GM12878 (cell line): ENCODE data around the gene AOAH. TPM values are rescaled to one million over a fixed set of nuclear protein-coding genes. Genes with fewer than 3 reads are reported as not detected.

ENCODE experiments used
- ATF7 ChIP-seq: fragments of 450-650 bp; IDR thresholded peaks from 2 replicates; pipeline ENCODE4 v1.6.1; 2016; ENCODE audit warnings: low read depth, mild to moderate bottlenecking
- MXI1 ChIP-seq: fragments of 150-350 bp; IDR thresholded peaks from 2 replicates; pipeline ENCODE4 v1.6.1; 2011; ENCODE audit warnings: low read depth, mild to moderate bottlenecking, inconsistent platforms, low read length, improper control_type of control experiment
- MYC ChIP-seq: IDR thresholded peaks from 2 replicates; pipeline ENCODE4 v1.6.1; 2011; ENCODE audit warnings: mild to moderate bottlenecking, low read length, moderate library complexity, inconsistent platforms; ENCODE audit not compliant: insufficient read depth, insufficient replicate concordance, insufficient read length, severe bottlenecking
- NFXL1 ChIP-seq: fragments of 450-650 bp; IDR thresholded peaks from 2 replicates; pipeline ENCODE4 v1.6.1; 2017; ENCODE audit warnings: antibody characterized with exemption, mild to moderate bottlenecking, borderline replicate concordance
- NR2F1 ChIP-seq: fragments of 450-650 bp; conservative IDR thresholded peaks from 2 replicates; pipeline ENCODE4 v1.6.1; 2017; ENCODE audit warnings: mild to moderate bottlenecking
- RBBP5 ChIP-seq: fragments of 200-600 bp; sonication (generic); conservative IDR thresholded peaks from 2 replicates; pipeline ENCODE4 v1.6.1; 2016
- SMC3 ChIP-seq: IDR thresholded peaks from 2 replicates; pipeline ENCODE4 v1.6.1; 2011; ENCODE audit warnings: low read length, improper control_type of control experiment, borderline replicate concordance
- SUZ12 ChIP-seq: fragments of 200-600 bp; sonication (generic); IDR thresholded peaks from one replicate; pipeline ENCODE4 v1.6.1; 2018; ENCODE audit warnings: antibody characterized with exemption, mild to moderate bottlenecking; ENCODE audit not compliant: unreplicated experiment
- YBX1 ChIP-seq: fragments of 450-650 bp; IDR thresholded peaks from 2 replicates; pipeline ENCODE4 v1.6.1; 2016; ENCODE audit warnings: antibody characterized with exemption
- YY1 ChIP-seq: IDR thresholded peaks from 2 replicates; pipeline ENCODE4 v1.6.1; 2011; ENCODE audit warnings: low read depth, mild to moderate bottlenecking, low read length
- polyA plus RNA-seq, 11 experiments: library from polyadenylated mRNA; depleted of rRNA in 4 of 11; unstranded in 6 of 11; stranded (reverse) in 5 of 11; fragments of >200 nt; fragmentation: Nextera tagmentation in 4 of 11; fragmentation: Illumina TruSeq in 1 of 11; extraction: Ambion mirVana in 4 of 11; extraction: Trizol in 1 of 11; gene quantifications; 1 replicate in 1 of 11; 2 replicates in 10 of 11; pipeline versions ENCODE4 v1.2.1 to v1.2.3, GENCODE V29; 2011 to 2016; ENCODE audit warnings: inconsistent platforms in 2 of 11, missing spikeins in 2 of 11, low read depth in 1 of 11
- total RNA-seq, 4 experiments: library from RNA; depleted of rRNA in 3 of 4; stranded (reverse); fragments of >200 nt in 3 of 4; fragmentation: Illumina TruSeq in 1 of 4; extraction: Trizol in 1 of 4; gene quantifications; 2 replicates each; pipeline versions ENCODE4 v1.2.1 to v1.2.3, GENCODE V29; 2013 to 2021
- TF ChIP-seq, protein P1 (sequence below): fragments of 450-650 bp; IDR thresholded peaks from 2 replicates; pipeline ENCODE4 v1.6.1; 2017; ENCODE audit warnings: mild to moderate bottlenecking, moderate library complexity
- TF ChIP-seq, protein P2 (sequence below): fragments of 450-650 bp; IDR thresholded peaks from 2 replicates; pipeline ENCODE4 v1.6.1; 2018; ENCODE audit warnings: mild to moderate bottlenecking, low read depth, moderate library complexity; ENCODE audit not compliant: partially characterized antibody

The AOAH gene
- total and polyA plus RNA-seq, 10 of the 15 experiments (the other 5 are each of a cell fraction or from before 2014, with no cell fraction given): 0.32 to 2.8 (median 1.4) TPM

DNA sequence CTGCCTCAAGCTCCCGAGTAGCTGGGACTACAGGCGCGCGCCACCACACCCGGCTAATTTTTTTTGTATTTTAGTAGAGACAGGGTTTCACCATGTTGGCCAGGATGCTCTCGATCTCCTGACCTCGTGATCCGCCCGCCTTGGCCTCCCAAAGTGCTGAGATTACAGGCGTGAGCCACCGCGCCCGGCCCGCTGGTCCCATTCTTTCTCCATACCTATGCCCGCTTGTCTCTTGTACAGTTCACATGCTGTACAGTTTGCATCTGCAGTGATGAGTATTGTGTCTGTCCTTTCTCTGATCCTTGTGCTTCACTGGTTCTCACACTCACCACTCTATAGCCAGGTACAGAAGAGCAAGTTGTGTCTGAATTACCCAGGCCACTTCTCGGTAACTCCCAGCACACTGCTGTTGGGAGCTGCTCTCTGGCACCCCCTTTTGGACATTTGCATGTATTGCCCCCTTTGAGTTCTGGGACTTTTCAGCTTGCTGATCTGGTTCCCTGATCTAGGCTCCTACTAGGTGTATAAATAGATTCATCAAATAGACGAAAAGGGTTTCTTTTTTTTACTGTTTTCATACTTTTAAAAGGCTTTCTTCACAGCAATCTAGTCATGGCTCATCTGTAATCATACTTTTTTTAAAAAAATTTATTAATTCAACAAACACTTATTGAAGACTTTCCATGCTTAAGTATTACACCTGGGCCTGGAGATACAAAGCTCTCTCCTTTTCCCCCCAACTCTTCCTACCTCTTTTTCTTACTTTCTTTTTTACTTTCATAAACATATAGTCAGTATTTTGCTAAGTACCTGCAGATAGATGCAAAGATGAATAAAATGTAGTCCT lies 53.5 kb downstream of the AOAH start (continued):
- TF ChIP-seq ATF7: no peak
- no peak for TF ChIP-seq NFXL1
- TF ChIP-seq SMC3: peak; percentile 81; the same call in 1 of the 2 replicates
- TF ChIP-seq, protein P1, sequence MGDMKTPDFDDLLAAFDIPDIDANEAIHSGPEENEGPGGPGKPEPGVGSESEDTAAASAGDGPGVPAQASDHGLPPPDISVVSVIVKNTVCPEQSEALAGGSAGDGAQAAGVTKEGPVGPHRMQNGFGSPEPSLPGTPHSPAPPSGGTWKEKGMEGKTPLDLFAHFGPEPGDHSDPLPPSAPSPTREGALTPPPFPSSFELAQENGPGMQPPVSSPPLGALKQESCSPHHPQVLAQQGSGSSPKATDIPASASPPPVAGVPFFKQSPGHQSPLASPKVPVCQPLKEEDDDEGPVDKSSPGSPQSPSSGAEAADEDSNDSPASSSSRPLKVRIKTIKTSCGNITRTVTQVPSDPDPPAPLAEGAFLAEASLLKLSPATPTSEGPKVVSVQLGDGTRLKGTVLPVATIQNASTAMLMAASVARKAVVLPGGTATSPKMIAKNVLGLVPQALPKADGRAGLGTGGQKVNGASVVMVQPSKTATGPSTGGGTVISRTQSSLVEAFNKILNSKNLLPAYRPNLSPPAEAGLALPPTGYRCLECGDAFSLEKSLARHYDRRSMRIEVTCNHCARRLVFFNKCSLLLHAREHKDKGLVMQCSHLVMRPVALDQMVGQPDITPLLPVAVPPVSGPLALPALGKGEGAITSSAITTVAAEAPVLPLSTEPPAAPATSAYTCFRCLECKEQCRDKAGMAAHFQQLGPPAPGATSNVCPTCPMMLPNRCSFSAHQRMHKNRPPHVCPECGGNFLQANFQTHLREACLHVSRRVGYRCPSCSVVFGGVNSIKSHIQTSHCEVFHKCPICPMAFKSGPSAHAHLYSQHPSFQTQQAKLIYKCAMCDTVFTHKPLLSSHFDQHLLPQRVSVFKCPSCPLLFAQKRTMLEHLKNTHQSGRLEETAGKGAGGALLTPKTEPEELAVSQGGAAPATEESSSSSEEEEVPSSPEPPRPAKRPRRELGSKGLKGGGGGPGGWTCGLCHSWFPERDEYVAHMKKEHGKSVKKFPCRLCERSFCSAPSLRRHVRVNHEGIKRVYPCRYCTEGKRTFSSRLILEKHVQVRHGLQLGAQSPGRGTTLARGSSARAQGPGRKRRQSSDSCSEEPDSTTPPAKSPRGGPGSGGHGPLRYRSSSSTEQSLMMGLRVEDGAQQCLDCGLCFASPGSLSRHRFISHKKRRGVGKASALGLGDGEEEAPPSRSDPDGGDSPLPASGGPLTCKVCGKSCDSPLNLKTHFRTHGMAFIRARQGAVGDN: no peak
- no peak for TF ChIP-seq RBBP5
- no peak for TF ChIP-seq MXI1
- no peak for TF ChIP-seq NR2F1
- TF ChIP-seq MYC: no peak
- no peak for TF ChIP-seq YBX1
- TF ChIP-seq SUZ12: no peak
- TF ChIP-seq, protein P2, sequence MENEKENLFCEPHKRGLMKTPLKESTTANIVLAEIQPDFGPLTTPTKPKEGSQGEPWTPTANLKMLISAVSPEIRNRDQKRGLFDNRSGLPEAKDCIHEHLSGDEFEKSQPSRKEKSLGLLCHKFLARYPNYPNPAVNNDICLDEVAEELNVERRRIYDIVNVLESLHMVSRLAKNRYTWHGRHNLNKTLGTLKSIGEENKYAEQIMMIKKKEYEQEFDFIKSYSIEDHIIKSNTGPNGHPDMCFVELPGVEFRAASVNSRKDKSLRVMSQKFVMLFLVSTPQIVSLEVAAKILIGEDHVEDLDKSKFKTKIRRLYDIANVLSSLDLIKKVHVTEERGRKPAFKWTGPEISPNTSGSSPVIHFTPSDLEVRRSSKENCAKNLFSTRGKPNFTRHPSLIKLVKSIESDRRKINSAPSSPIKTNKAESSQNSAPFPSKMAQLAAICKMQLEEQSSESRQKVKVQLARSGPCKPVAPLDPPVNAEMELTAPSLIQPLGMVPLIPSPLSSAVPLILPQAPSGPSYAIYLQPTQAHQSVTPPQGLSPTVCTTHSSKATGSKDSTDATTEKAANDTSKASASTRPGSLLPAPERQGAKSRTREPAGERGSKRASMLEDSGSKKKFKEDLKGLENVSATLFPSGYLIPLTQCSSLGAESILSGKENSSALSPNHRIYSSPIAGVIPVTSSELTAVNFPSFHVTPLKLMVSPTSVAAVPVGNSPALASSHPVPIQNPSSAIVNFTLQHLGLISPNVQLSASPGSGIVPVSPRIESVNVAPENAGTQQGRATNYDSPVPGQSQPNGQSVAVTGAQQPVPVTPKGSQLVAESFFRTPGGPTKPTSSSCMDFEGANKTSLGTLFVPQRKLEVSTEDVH: no peak
- TF ChIP-seq YY1: no peak
